ENCODE results near the gene RGL3.

GRCh38 chr19:11384778-11385129 lies 34.4 kb downstream of the RGL3 start:
- TF ChIP-seq POLR2A (IDR thresholded peaks at IDR 0.05; ENCODE audit: low read length) (no peak), GATA1 (IDR thresholded peaks at IDR 0.05; ENCODE audit: low read depth, low read length) (no peak)
